ENCODE data around the gene PRR5. TPM values are rescaled to one million over a fixed set of nuclear protein-coding genes. Genes with fewer than 3 reads are reported as not detected.
A peak's percentile ranks its signal among the peaks of the same experiment; 100 is the strongest.
"Not testable (repeated sequence)": the region's sequence is repeated elsewhere in the genome, so short reads cannot be mapped to it uniquely, and the experiment has no call there.

Gene PRR5, protein sequence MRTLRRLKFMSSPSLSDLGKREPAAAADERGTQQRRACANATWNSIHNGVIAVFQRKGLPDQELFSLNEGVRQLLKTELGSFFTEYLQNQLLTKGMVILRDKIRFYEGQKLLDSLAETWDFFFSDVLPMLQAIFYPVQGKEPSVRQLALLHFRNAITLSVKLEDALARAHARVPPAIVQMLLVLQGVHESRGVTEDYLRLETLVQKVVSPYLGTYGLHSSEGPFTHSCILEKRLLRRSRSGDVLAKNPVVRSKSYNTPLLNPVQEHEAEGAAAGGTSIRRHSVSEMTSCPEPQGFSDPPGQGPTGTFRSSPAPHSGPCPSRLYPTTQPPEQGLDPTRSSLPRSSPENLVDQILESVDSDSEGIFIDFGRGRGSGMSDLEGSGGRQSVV
- total RNA-seq (ENCODE audit: low replicate concordance): 4.0 and 18.6 TPM in 2 replicates

- Histone ChIP-seq H3K79me2 (ENCODE audit: low read depth) (peaks cover 6% of the 10 kb centered on the region), H3K9ac (no peak within 1 kb of the TSS), H3K27me3 (peaks cover 36% of the 10 kb centered on the region), H2AFZ (replicated peaks) (no peak within 1 kb of the TSS), H3K27ac (no peak within 1 kb of the TSS), H3K4me3 (peak within 1 kb of the TSS; percentile 71), H4K20me1 (ENCODE audit: low read depth) (peaks cover 35% of the 10 kb centered on the region), H3K9me3 (ENCODE audit: low read depth) (no peaks in the 10 kb centered on the region), H3K4me1 (peaks cover 36% of the 10 kb centered on the region), H3K36me3 (no peaks in the 10 kb centered on the region), H3F3A (ENCODE audit: low read depth) (peaks cover 38% of the 10 kb centered on the region), H3K4me2 (peak within 1 kb of the TSS; percentile 94)
- TF ChIP-seq EZH2phosphoT487 (IDR thresholded peaks at IDR 0.05) (no peak), CTCF (IDR thresholded peaks at IDR 0.05) (no peak), EZH2 (IDR thresholded peaks at IDR 0.05) (no peak)
- Mint-ChIP-seq H3K4me1 (peaks cover 34% of the 10 kb centered on the region), H3K27me3 (ENCODE audit: insufficient read depth, low read depth) (peaks cover 17% of the 10 kb centered on the region), H3K9me3 (no peaks in the 10 kb centered on the region), H3K27ac (no peak within 1 kb of the TSS), H3K36me3 (no peaks in the 10 kb centered on the region), H3K4me3 (peak within 1 kb of the TSS; percentile 77)
- DNase-seq (ENCODE audit: low spot score): peak; percentile 89
These were observed at the start of gene PRR5 for GRCh38 chr22:44701824-44702478. Gene PRR5 (plus strand): TSS chr22:44702204. CDS start chr22:44702475, 271 bp downstream.

GRCh38 chr22:44652866-44653265 is 49.1 kb upstream of the PRR5 start:
- H3K27me3 Mint-ChIP-seq (ENCODE audit: insufficient read depth, low read depth); H3K36me3 Mint-ChIP-seq; H3K4me1 Mint-ChIP-seq: not testable (repeated sequence)

DNA sequence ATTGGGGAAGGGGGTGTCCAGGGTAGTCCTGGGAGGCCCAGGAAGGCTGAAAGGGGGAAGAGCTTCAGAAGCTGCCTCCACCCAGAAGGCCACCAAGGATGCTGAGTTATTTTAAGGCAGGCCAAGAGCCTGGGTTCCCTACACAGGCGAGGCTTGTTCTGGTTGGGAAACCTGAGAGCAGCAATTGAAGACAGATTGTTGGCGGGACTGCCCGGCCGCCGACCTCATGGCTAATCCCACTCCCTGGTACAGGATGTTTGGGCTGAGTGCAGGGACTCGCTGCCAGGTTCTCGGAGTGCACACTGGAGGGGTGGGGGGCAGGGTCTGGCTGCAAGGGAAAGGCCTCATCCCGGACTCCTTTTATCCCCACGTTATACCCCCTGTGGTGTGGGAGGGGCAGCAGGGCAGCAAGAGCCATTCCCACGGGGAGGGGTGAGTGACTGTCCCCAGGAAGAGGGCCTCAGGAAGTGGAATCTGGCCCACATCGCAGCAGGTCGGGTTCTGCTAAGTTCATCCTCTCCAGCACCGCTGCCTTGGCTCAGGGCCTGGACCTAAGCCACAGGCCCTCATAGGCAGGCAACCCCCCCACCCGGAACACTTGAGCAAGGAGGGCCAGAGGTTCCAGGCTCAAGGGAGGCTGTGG is 43.6 kb upstream of the PRR5 start:
- Histone ChIP-seq H3F3A (ENCODE audit: low read depth) (peaks cover 14% of the 10 kb centered on the region), H3K27ac (peak overlapping the region; percentile 67), H3K36me3 (no peaks in the 10 kb centered on the region), H3K9ac (no peak overlapping the region), H3K79me2 (ENCODE audit: low read depth) (no peaks in the 10 kb centered on the region), H3K4me1 (peaks cover 31% of the 10 kb centered on the region), H3K9me3 (ENCODE audit: low read depth) (no peaks in the 10 kb centered on the region), H4K20me1 (ENCODE audit: low read depth) (no peaks in the 10 kb centered on the region), H3K4me3 (no peak overlapping the region), H3K4me2 (peak overlapping the region; percentile 4), H2AFZ (replicated peaks) (peak overlapping the region; percentile 26), H3K27me3 (no peaks in the 10 kb centered on the region)
- no peaks in the 10 kb centered on the region for H3K36me3 Mint-ChIP-seq
- H3K9me3 Mint-ChIP-seq: peaks cover 2% of the 10 kb centered on the region
- H3K4me3 Mint-ChIP-seq: no peak overlapping the region
- H3K27ac Mint-ChIP-seq: peak overlapping the region; percentile 87
- DNase-seq (ENCODE audit: low spot score): peak; percentile 59
- peaks cover 33% of the 10 kb centered on the region for H3K4me1 Mint-ChIP-seq
- H3K27me3 Mint-ChIP-seq (ENCODE audit: insufficient read depth, low read depth): peaks cover 2% of the 10 kb centered on the region
- TF ChIP-seq EZH2phosphoT487 (IDR thresholded peaks at IDR 0.05) (no peak), EZH2 (IDR thresholded peaks at IDR 0.05) (no peak), CTCF (IDR thresholded peaks at IDR 0.05) (no peak)

More at GRCh38 chr22:44652866-44653265, 49.1 kb upstream of the PRR5 start:
- H3F3A ChIP-seq (ENCODE audit: low read depth); H3K4me3 Mint-ChIP-seq; H3K9ac ChIP-seq; H3K27me3 ChIP-seq; H3K27ac ChIP-seq; H3K9me3 Mint-ChIP-seq; H3K4me3 ChIP-seq; H4K20me1 ChIP-seq (ENCODE audit: low read depth); H3K4me1 ChIP-seq; DNase-seq (ENCODE audit: low spot score); H3K79me2 ChIP-seq (ENCODE audit: low read depth); H2AFZ ChIP-seq (replicated peaks); H3K27ac Mint-ChIP-seq; H3K9me3 ChIP-seq (ENCODE audit: low read depth); H3K4me2 ChIP-seq; H3K36me3 ChIP-seq: not testable (repeated sequence)
